HCT116 (cell line): Measurements from ENCODE around the gene MROH8.

Source experiments
- CBX3 ChIP-seq: IDR thresholded peaks from 2 replicates; pipeline ENCODE4 v1.6.1; 2012; ENCODE audit warnings: low read depth
- POLR2A ChIP-seq: IDR thresholded peaks from 2 replicates; pipeline ENCODE4 v1.7.0; 2011; ENCODE audit warnings: borderline replicate concordance; ENCODE audit not compliant: insufficient read depth, insufficient read length; ENCODE audit errors: extremely low read depth
- POLR2AphosphoS5 ChIP-seq: IDR thresholded peaks from 2 replicates; pipeline ENCODE4 v1.6.1; 2011; ENCODE audit warnings: mild to moderate bottlenecking, low read depth, low read length, moderate library complexity
- SRF ChIP-seq: IDR thresholded peaks from 2 replicates; pipeline ENCODE4 v1.6.1; 2012; ENCODE audit warnings: low read depth
- TCF7L2 ChIP-seq: IDR thresholded peaks from 2 replicates; pipeline ENCODE4 v1.7.0; 2011; ENCODE audit warnings: borderline replicate concordance, inconsistent platforms; ENCODE audit not compliant: insufficient read depth, insufficient read length; ENCODE audit errors: extremely low read depth
- TF ChIP-seq, protein P1 (sequence below): IDR thresholded peaks from 2 replicates; pipeline ENCODE4 v1.6.1; 2011; ENCODE audit warnings: mild to moderate bottlenecking, low read length, moderate library complexity; ENCODE audit not compliant: insufficient replicate concordance; ENCODE audit errors: extremely low read depth
- TF ChIP-seq, protein P2 (sequence below), 3 experiments: fragments of 200-600 bp in 1 of 3; sonication (generic) in 1 of 3; IDR thresholded peaks in 2 of 3; conservative IDR thresholded peaks in 1 of 3; 2 replicates each; pipeline ENCODE4 v1.5.1; 2012 to 2017; ENCODE audit warnings: low read depth in 2 of 3, low read length in 2 of 3, antibody characterized with exemption in 1 of 3, borderline replicate concordance in 1 of 3, control low read depth in 1 of 3, mild to moderate bottlenecking in 1 of 3, mixed read lengths in 1 of 3, mixed run types in 1 of 3, moderate library complexity in 1 of 3; ENCODE audit not compliant: insufficient read depth in 1 of 3

DNA sequence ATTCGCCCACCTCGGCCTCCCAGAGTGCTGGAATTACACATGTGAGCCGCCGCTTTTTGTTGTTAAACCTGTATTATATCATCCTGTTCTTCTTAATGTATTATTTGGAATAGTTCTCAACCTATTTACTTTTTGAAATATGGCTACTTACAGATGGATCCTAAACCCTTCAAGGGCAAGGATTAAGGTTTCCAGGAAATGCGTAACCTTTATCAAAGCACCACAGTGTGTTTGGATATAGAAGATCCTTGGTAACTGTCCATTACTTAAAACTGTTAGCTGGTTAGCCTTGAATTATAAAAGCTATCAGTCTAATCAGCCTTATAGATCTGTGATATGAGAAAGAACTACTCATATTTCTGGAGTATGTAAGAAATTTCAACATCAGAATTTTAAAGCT, 12.5 kb downstream of the MROH8 start:
- TF ChIP-seq, protein P1, sequence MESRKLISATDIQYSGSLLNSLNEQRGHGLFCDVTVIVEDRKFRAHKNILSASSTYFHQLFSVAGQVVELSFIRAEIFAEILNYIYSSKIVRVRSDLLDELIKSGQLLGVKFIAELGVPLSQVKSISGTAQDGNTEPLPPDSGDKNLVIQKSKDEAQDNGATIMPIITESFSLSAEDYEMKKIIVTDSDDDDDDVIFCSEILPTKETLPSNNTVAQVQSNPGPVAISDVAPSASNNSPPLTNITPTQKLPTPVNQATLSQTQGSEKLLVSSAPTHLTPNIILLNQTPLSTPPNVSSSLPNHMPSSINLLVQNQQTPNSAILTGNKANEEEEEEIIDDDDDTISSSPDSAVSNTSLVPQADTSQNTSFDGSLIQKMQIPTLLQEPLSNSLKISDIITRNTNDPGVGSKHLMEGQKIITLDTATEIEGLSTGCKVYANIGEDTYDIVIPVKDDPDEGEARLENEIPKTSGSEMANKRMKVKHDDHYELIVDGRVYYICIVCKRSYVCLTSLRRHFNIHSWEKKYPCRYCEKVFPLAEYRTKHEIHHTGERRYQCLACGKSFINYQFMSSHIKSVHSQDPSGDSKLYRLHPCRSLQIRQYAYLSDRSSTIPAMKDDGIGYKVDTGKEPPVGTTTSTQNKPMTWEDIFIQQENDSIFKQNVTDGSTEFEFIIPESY: no peak
- TF ChIP-seq, protein P2, sequence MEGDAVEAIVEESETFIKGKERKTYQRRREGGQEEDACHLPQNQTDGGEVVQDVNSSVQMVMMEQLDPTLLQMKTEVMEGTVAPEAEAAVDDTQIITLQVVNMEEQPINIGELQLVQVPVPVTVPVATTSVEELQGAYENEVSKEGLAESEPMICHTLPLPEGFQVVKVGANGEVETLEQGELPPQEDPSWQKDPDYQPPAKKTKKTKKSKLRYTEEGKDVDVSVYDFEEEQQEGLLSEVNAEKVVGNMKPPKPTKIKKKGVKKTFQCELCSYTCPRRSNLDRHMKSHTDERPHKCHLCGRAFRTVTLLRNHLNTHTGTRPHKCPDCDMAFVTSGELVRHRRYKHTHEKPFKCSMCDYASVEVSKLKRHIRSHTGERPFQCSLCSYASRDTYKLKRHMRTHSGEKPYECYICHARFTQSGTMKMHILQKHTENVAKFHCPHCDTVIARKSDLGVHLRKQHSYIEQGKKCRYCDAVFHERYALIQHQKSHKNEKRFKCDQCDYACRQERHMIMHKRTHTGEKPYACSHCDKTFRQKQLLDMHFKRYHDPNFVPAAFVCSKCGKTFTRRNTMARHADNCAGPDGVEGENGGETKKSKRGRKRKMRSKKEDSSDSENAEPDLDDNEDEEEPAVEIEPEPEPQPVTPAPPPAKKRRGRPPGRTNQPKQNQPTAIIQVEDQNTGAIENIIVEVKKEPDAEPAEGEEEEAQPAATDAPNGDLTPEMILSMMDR (IDR thresholded peaks at IDR 0.05 in 2 of 3, conservative IDR thresholded peaks at IDR 0.05 in 1 of 3; ENCODE audit: borderline replicate concordance in 1 of 3, insufficient read depth in 1 of 3, low read depth in 2 of 3, low read length in 2 of 3): no peak
- TF ChIP-seq POLR2AphosphoS5 (no peak), CBX3 (no peak), SRF (no peak), POLR2A (no peak), TCF7L2 (no peak)
